ENCODE results near the gene ACOX3. TPM values are rescaled to one million over a fixed set of nuclear protein-coding genes. Genes with fewer than 3 reads are reported as not detected.

Gene ACOX3
- total RNA-seq, 1 experiment from 2014 or later, result 12.2 TPM

DNA sequence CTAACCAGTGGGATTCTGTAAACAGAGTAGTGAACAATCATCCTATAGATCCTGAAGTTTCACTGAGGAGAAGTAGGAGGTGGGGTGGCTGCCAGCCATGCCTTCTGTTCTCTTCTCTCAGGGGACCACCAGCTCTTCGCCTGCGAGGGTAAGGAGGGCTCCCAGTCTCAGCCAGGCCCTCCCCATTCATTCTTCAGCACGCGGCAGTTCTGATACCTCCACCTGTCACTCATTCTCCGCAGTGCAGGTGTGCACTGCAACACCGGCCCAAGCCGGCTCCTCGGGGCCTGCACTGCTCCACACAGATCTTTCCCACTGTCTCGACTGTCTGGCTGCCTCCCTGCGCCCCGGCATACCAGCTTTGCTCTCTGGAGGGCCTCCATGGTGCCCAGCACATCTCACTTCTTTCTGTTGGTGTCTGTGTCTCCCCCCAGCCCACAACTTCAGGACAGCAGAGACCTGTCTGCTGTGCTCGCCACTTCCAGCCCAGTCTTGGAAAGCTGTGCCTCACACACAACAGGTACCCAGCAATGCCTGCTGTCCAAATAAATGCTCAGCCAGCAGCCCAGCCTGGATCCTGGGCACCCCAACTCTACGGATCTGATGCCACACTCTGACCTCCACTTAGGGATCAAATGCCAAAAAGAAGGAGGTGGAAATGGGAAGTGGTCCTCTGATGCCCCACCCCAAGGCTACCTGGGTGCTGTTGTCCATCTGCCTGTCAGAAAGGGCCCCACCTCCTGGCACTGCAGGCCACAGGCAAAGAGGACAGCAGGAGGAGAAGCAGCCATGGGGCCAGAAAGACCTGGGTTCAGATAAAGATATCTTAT, 29.0 kb downstream of the ACOX3 start:
- H3K9ac ChIP-seq (ENCODE audit: low read length), result no peak overlapping the region
- no peaks in the 10 kb centered on the region for H3K27me3 ChIP-seq (ENCODE audit: low read length)
- ChIA-PET POLR2A (ENCODE audit: unreplicated experiment) (no interaction called here), CTCF (no interaction called here)
- BruUV-seq (replicated peaks), result no TSS peak
- no peak overlapping the region for H3K4me3 ChIP-seq (ENCODE audit: low read length)
- no peak overlapping the region for H3K4me2 ChIP-seq (ENCODE audit: low read length)
- no peaks in the 10 kb centered on the region for H3K9me2 ChIP-seq (replicated peaks; ENCODE audit: low read length)
- H3K27ac ChIP-seq (ENCODE audit: low read length), result no peak overlapping the region
- H3K36me3 ChIP-seq (ENCODE audit: low read depth, low read length), result no peaks in the 10 kb centered on the region
- intact Hi-C loops (cut with micrococcal nuclease), result no loop called here
- no peaks in the 10 kb centered on the region for H3K79me2 ChIP-seq (ENCODE audit: low read length)
- H3F3A ChIP-seq (ENCODE audit: low read length, unreplicated experiment), result no peaks in the 10 kb centered on the region
- DNase-seq (no peak), ATAC-seq (no peak)
- peaks cover 4% of the 10 kb centered on the region; the same call in 1 of the 2 replicates for H3K4me1 ChIP-seq (ENCODE audit: insufficient read depth, low read length)
- no peaks in the 10 kb centered on the region for H4K20me1 ChIP-seq (ENCODE audit: low read length)
- H3K9me3 ChIP-seq (ENCODE audit: low read length), result no peaks in the 10 kb centered on the region
- no peak overlapping the region for H2AFZ ChIP-seq (ENCODE audit: low read length)
- no peak for TF ChIP-seq EZH2 (IDR thresholded peaks at IDR 0.05; ENCODE audit: low read length, unreplicated experiment)
- no peak for TF ChIP-seq EZH2phosphoT487 (IDR thresholded peaks at IDR 0.05; ENCODE audit: borderline replicate concordance, low read length)
- TF ChIP-seq, protein P1, sequence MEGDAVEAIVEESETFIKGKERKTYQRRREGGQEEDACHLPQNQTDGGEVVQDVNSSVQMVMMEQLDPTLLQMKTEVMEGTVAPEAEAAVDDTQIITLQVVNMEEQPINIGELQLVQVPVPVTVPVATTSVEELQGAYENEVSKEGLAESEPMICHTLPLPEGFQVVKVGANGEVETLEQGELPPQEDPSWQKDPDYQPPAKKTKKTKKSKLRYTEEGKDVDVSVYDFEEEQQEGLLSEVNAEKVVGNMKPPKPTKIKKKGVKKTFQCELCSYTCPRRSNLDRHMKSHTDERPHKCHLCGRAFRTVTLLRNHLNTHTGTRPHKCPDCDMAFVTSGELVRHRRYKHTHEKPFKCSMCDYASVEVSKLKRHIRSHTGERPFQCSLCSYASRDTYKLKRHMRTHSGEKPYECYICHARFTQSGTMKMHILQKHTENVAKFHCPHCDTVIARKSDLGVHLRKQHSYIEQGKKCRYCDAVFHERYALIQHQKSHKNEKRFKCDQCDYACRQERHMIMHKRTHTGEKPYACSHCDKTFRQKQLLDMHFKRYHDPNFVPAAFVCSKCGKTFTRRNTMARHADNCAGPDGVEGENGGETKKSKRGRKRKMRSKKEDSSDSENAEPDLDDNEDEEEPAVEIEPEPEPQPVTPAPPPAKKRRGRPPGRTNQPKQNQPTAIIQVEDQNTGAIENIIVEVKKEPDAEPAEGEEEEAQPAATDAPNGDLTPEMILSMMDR (conservative IDR thresholded peaks at IDR 0.05; ENCODE audit: low read depth, low read length), result no peak

DNA sequence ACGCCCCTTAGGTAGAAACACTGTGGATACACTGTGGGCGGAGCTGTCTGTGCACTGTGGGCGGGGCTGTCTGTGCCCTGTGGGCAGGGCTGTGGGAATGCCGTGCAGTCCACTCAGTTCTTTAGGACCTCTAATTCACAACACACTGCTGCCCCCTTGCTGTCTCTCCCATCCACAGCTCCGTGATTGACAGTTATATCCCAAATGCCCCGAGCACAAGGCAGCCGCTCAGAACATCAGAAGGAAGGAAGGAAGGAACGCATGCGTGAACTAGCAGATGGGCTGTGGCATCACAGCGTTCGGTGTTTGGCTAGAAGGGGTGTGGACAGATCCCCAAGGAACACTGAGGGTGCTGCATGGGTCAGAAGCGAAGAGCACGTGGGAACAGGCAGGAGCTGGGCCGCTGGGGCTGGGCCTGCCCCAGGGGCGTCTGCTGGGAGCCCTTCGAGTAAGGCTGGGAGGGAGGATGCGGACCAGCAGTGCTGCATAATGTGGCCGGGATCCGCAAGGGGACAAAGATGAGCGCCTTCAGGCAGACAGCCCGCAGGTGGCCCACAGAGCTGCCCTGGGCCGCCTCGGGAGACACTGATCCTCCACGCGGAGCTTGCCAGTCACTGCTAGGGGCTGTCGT, 29.8 kb downstream of the ACOX3 start:
- Histone ChIP-seq H2AFZ (ENCODE audit: low read length) (no peak overlapping the region), H3K9me3 (ENCODE audit: low read length) (no peaks in the 10 kb centered on the region), H3K9me2 (replicated peaks; ENCODE audit: low read length) (no peaks in the 10 kb centered on the region), H3K27ac (ENCODE audit: low read length) (no peak overlapping the region), H3K4me1 (ENCODE audit: insufficient read depth, low read length) (peaks cover 4% of the 10 kb centered on the region; the same call in 1 of the 2 replicates), H3F3A (ENCODE audit: low read length, unreplicated experiment) (no peaks in the 10 kb centered on the region), H3K36me3 (ENCODE audit: low read depth, low read length) (no peaks in the 10 kb centered on the region), H3K27me3 (ENCODE audit: low read length) (no peaks in the 10 kb centered on the region), H4K20me1 (ENCODE audit: low read length) (no peaks in the 10 kb centered on the region), H3K4me3 (ENCODE audit: low read length) (no peak overlapping the region), H3K9ac (ENCODE audit: low read length) (no peak overlapping the region), H3K4me2 (ENCODE audit: low read length) (no peak overlapping the region), H3K79me2 (ENCODE audit: low read length) (no peaks in the 10 kb centered on the region)
- TF ChIP-seq EZH2 (IDR thresholded peaks at IDR 0.05; ENCODE audit: low read length, unreplicated experiment) (no peak), EZH2phosphoT487 (IDR thresholded peaks at IDR 0.05; ENCODE audit: borderline replicate concordance, low read length) (no peak)
- TF ChIP-seq, protein P1 (conservative IDR thresholded peaks at IDR 0.05; ENCODE audit: low read depth, low read length), result peak; percentile 68
- CTCF ChIA-PET, result interaction anchor here (0.6 to 1.1 kb wide), 4 partner anchors 9 to 168 kb away, joined by 4 to 7 read pairs (median 6); no protein-coding TSS in a partner anchor
- DNase-seq (peak; percentile 88), ATAC-seq (peak; percentile 98)
- no TSS peak for BruUV-seq (replicated peaks)
- intact Hi-C loops (cut with micrococcal nuclease), result no loop called here
- POLR2A ChIA-PET (ENCODE audit: unreplicated experiment), result no interaction called here
